SU-DHL-6 (cell line): ENCODE data around the gene CFAP91.

Experiments used
- H2AFZ ChIP-seq: fragments of 200-600 bp; sonication (generic); 2 replicates; pipeline ENCODE4 v1.6.1; 2014; ENCODE audit warnings: low read depth, mild to moderate bottlenecking, moderate library complexity, mixed read lengths, antibody characterized with exemption, low read length; ENCODE audit not compliant: severe bottlenecking
- H3F3A ChIP-seq: fragments of 200-600 bp; shearing (Covaris generic); 2 replicates; pipeline ENCODE4 v1.6.0; 2016; ENCODE audit warnings: antibody characterized with exemption, mild to moderate bottlenecking; ENCODE audit not compliant: insufficient read depth
- H3K27ac ChIP-seq: fragments of 200-600 bp; sonication (generic); 2 replicates; pipeline ENCODE4 v1.5.1; 2016; ENCODE audit warnings: low read depth, mild to moderate bottlenecking, low read length, moderate library complexity, mixed read lengths
- H3K27me3 ChIP-seq: fragments of 200-600 bp; sonication (generic), shearing (Covaris generic); 2 replicates; pipeline ENCODE4 v1.6.0; 2014; ENCODE audit warnings: mild to moderate bottlenecking, low read length
- H3K36me3 ChIP-seq: fragments of 200-600 bp; sonication (generic); 2 replicates; pipeline ENCODE4 v1.6.1; 2014; ENCODE audit warnings: mild to moderate bottlenecking, low read length, mixed read lengths
- H3K4me2 ChIP-seq: fragments of 300-600, 200-600 bp; shearing (Covaris generic), sonication (generic); 2 replicates; pipeline ENCODE4 v1.6.0; 2014; ENCODE audit warnings: low read length, low read depth, mild to moderate bottlenecking; ENCODE audit not compliant: poor library complexity, severe bottlenecking
- H3K4me3 ChIP-seq: fragments of 200-600 bp; sonication (generic); 2 replicates; pipeline ENCODE4 v1.5.1; 2014; ENCODE audit warnings: antibody characterized with exemption, low read length, mild to moderate bottlenecking, mixed read lengths; ENCODE audit not compliant: insufficient read depth, poor library complexity, severe bottlenecking
- H3K79me2 ChIP-seq: fragments of 200-600 bp; sonication (generic); 2 replicates; pipeline ENCODE4 v1.6.1; 2014; ENCODE audit warnings: mild to moderate bottlenecking, low read length, moderate library complexity; ENCODE audit not compliant: insufficient read depth
- H3K9ac ChIP-seq: fragments of 200-600 bp; sonication (generic); 2 replicates; pipeline ENCODE4 v1.7.0; 2014; ENCODE audit warnings: mild to moderate bottlenecking, low read length
- H3K9me2 ChIP-seq: fragments of 200-600 bp; sonication (generic); replicated peaks from 2 replicates; pipeline ENCODE4 v1.6.1; 2014; ENCODE audit warnings: low read length; ENCODE audit not compliant: insufficient read depth
- H3K9me3 ChIP-seq: fragments of 200-600 bp; sonication (generic); 2 replicates; pipeline ENCODE4 v1.6.1; 2014; ENCODE audit warnings: low read length, mixed read lengths; ENCODE audit not compliant: insufficient read depth
- H4K20me1 ChIP-seq: fragments of 200-600 bp; sonication (generic); 2 replicates; pipeline ENCODE4 v1.6.1; 2014; ENCODE audit warnings: low read depth, mild to moderate bottlenecking, antibody characterized with exemption, low read length, moderate library complexity, mixed read lengths
- EZH2phosphoT487 ChIP-seq: fragments of 200-600 bp; sonication (generic), shearing (Covaris generic); conservative IDR thresholded peaks from 2 replicates; pipeline ENCODE4 v1.6.1; 2018; ENCODE audit warnings: mild to moderate bottlenecking, antibody characterized with exemption, low read length, moderate library complexity, mixed read lengths
- TF ChIP-seq, protein P1 (sequence below): fragments of 200-600 bp; sonication (generic); IDR thresholded peaks from one replicate; pipeline ENCODE4 v1.5.1; 2017; ENCODE audit warnings: antibody characterized with exemption, mild to moderate bottlenecking, low read length, moderate library complexity; ENCODE audit not compliant: insufficient read depth, poor library complexity, severe bottlenecking

Gene CFAP91

DNA sequence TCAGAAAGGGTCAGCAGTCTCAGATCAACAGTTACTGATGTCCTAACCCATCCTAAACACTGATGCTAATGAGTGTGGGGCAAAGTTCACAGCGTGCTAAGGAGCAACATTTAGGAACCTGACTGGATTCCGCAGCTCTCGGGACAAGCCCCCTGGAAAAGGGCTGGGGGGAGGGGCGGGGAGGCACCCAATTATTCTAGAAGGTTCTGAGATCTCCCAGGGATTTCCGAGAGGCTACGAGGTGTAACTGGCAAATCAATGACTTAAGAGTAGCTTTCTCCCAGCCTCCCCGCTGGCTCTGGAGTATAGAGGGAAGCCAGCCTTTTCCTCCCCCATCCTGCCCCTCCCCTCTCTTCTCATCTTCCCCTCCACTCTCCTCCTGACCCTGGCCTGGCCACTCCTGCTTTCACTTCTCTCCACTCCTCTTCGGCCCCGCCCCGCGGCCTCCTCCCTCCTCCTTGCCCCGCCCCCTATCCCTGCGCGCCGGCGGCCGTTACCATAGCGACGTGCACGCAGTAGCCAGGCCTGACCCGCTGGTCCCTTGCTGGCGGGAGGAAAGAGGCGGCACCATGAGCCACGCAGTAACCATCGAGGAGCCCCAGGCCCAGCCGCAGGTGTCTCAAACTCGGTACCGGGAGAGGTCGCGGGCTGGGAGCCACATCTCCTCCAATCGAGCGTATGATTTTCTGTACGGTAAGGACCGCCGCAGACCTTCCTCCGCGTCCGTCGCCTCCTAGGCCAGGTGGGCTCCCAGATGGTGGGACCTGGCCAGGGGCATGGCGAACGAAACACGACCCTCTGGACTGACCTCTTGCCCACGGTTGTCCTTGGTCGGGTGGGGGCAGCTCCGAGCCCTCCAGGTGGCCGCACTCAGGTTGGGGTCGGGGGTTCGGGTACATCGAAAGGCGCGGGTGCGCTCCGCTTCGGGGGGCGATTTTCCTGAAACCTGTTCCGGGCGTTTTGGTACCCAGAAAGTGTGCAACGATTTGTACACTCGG is at the start of gene CFAP91:
Gene CFAP91 (plus strand): TSS at position 493 of the 998 bp plus-strand sequence. CDS start 77 bp downstream, at position 570.
- no peak within 1 kb of the TSS for H2AFZ ChIP-seq
- no peaks in the 10 kb centered on the region for H3F3A ChIP-seq
- no peaks in the 10 kb centered on the region for H4K20me1 ChIP-seq
- no peaks in the 10 kb centered on the region for H3K9me2 ChIP-seq
- no peak for TF ChIP-seq EZH2phosphoT487
- TF ChIP-seq, protein P1, sequence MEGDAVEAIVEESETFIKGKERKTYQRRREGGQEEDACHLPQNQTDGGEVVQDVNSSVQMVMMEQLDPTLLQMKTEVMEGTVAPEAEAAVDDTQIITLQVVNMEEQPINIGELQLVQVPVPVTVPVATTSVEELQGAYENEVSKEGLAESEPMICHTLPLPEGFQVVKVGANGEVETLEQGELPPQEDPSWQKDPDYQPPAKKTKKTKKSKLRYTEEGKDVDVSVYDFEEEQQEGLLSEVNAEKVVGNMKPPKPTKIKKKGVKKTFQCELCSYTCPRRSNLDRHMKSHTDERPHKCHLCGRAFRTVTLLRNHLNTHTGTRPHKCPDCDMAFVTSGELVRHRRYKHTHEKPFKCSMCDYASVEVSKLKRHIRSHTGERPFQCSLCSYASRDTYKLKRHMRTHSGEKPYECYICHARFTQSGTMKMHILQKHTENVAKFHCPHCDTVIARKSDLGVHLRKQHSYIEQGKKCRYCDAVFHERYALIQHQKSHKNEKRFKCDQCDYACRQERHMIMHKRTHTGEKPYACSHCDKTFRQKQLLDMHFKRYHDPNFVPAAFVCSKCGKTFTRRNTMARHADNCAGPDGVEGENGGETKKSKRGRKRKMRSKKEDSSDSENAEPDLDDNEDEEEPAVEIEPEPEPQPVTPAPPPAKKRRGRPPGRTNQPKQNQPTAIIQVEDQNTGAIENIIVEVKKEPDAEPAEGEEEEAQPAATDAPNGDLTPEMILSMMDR = no peak
- H3K79me2 ChIP-seq = no peaks in the 10 kb centered on the region
- H3K4me2 ChIP-seq = no peak within 1 kb of the TSS
- no peak within 1 kb of the TSS for H3K4me3 ChIP-seq
- H3K9ac ChIP-seq = no peak within 1 kb of the TSS
- no peaks in the 10 kb centered on the region for H3K27me3 ChIP-seq
- no peak within 1 kb of the TSS for H3K27ac ChIP-seq
- H3K36me3 ChIP-seq = no peaks in the 10 kb centered on the region
- H3K9me3 ChIP-seq = no peaks in the 10 kb centered on the region

DNA sequence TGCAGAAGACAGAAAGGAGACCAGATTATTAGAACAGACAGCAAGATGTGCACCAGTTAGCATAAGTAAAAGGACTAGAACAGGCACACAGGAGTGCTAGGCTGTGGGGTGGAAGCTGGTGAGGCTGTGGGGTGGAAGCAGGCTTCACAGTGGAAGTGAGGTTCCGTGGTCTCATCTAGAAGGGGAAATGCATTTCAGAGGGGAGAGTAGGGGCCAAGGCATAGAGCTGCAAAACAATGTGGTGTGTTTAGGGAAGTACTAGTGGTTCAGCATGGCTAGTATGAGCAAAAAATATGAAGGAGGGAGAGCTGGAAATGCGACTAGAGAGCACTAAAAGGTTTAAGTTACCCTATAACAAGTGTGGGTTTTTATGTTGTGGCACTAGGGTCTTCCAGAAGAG is 48.9 kb upstream of the CFAP91 start:
- no peak overlapping the region for H3K9ac ChIP-seq
- no peaks in the 10 kb centered on the region for H4K20me1 ChIP-seq
- H3K79me2 ChIP-seq = no peaks in the 10 kb centered on the region
- no peak overlapping the region for H3K4me2 ChIP-seq
- H3K4me3 ChIP-seq = no peak overlapping the region
- no peak for TF ChIP-seq EZH2phosphoT487
- TF ChIP-seq, protein P1 = no peak
- no peaks in the 10 kb centered on the region for H3K9me2 ChIP-seq
- no peaks in the 10 kb centered on the region for H3F3A ChIP-seq
- H2AFZ ChIP-seq = no peak overlapping the region
- no peaks in the 10 kb centered on the region for H3K36me3 ChIP-seq
- no peak overlapping the region for H3K27ac ChIP-seq
- H3K9me3 ChIP-seq = no peaks in the 10 kb centered on the region
- no peaks in the 10 kb centered on the region for H3K27me3 ChIP-seq

DNA sequence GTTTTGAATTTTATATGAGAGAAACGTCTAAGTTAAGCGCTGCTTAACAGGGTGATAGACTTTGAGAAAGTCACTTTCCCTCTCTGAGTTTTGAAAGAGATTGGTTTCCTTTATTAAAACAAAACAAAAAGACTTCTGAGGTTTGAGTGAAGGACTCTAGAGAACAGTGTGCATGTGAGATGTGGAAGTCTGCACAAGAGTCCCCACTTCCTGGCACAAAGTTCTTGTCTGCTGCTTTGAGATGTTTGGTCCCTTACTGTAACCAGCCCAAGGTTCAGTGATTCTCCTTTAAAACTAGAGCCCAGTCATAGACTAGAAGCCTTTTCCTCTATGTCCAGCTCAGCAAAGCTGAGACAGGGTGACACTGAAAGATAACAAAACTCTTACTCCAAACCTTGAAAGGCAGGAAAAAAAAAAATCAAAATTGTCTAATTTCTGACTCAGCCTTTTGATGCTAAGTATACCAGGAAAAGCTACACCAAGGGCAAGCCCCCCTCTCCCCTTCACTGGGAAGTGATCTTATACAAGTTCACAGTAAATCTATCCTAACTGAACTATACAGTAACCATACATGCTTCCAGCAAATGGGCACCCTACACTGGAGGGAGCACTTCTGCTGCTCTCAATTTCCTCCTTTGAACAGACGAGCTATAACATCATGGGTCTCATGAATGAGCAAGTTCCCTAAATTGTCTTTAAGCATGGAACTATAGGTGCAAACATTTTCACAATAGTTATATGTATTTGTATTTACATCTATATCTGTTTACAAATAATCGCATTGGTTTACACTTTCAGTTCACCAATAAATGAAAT is 44.7 kb upstream of the CFAP91 start:
- H3K4me3 ChIP-seq = no peak overlapping the region

More for the DNA sequence above, 44.7 kb upstream of the CFAP91 start:
- Histone ChIP-seq H3K9ac (no peak overlapping the region), H3K79me2 (no peaks in the 10 kb centered on the region), H3K36me3 (no peaks in the 10 kb centered on the region), H3K27ac (no peak overlapping the region), H3K27me3 (no peaks in the 10 kb centered on the region), H3K9me2 (no peaks in the 10 kb centered on the region), H2AFZ (no peak overlapping the region), H3F3A (no peaks in the 10 kb centered on the region), H3K4me2 (no peak overlapping the region), H4K20me1 (no peaks in the 10 kb centered on the region), H3K9me3 (no peaks in the 10 kb centered on the region)
- TF ChIP-seq EZH2phosphoT487 = no peak
- TF ChIP-seq, protein P1 = no peak
